Right renal pelvis (tissue), 4 donors: ENCODE measurements around the gene ANTXR1. TPM values are rescaled to one million over a fixed set of nuclear protein-coding genes. Genes with fewer than 3 reads are reported as not detected.
"Not testable (repeated sequence)": the region's sequence is repeated elsewhere in the genome, so short reads cannot be mapped to it uniquely, and the experiment has no call there.

Source experiments
- DNase-seq, 4 donors: peaks; one replicate each; pipeline ENCODE4 v3.0.0-alpha.2; 2013; ENCODE audit warnings: low read depth in 4 of 4, low spot score in 3 of 4, missing footprints in 1 of 4
- polyA plus RNA-seq, 4 donors: library from polyadenylated mRNA; unstranded; fragments of 120-200 nt; gene quantifications; one replicate each; pipeline ENCODE4 v1.2.1, GENCODE V29; 2013; ENCODE audit not compliant: insufficient read length in 4 of 4

The ANTXR1 gene
- polyA plus RNA-seq, 4 donors, result 81.3 to 100 (median 95.3) TPM

- DNase-seq, result no peak
Observed at GRCh38 chr2:69250981-69251380, 238.0 kb downstream of the ANTXR1 start.

- no peak for DNase-seq
Observed at GRCh38 chr2:69251943-69252342, 239.0 kb downstream of the ANTXR1 start.

- DNase-seq, result no peak
Observed at GRCh38 chr2:69253112-69253511, 240.1 kb downstream of the ANTXR1 start.

GRCh38 chr2:69253611-69254301, 240.8 kb downstream of the ANTXR1 start:
- DNase-seq, result no peak

- DNase-seq, result no peak
Observed at GRCh38 chr2:69255760-69256159, 242.8 kb downstream of the ANTXR1 start.

GRCh38 chr2:69259994-69260591, 247.1 kb downstream of the ANTXR1 start:
- DNase-seq, result not testable (repeated sequence)

- DNase-seq, result no peak
Observed at GRCh38 chr2:69260666-69261065, 247.7 kb downstream of the ANTXR1 start.

GRCh38 chr2:69269330-69269729, 256.4 kb downstream of the ANTXR1 start:
- DNase-seq, result no peak

GRCh38 chr2:69271831-69272257, 258.9 kb downstream of the ANTXR1 start:
- DNase-seq, result no peak

- DNase-seq, result peak in 1 of 4 donors; percentile 1
Observed at GRCh38 chr2:69272803-69273471, 260.0 kb downstream of the ANTXR1 start.

GRCh38 chr2:69275490-69275889, 262.5 kb downstream of the ANTXR1 start:
- DNase-seq, result no peak

GRCh38 chr2:69278366-69278765, 265.4 kb downstream of the ANTXR1 start:
- no peak for DNase-seq

GRCh38 chr2:69279211-69279610, 266.2 kb downstream of the ANTXR1 start:
- DNase-seq, result no peak

- no peak for DNase-seq
Observed at GRCh38 chr2:69279931-69280681, 267.1 kb downstream of the ANTXR1 start.

- no peak for DNase-seq
Observed at GRCh38 chr2:69280796-69281412, 267.9 kb downstream of the ANTXR1 start.

GRCh38 chr2:69285379-69285894, 272.5 kb downstream of the ANTXR1 start:
- no peak for DNase-seq

GRCh38 chr2:69287544-69287943, 274.6 kb downstream of the ANTXR1 start:
- no peak for DNase-seq

GRCh38 chr2:69288429-69288828, 275.4 kb downstream of the ANTXR1 start:
- no peak for DNase-seq

- no peak for DNase-seq
Observed at GRCh38 chr2:69291004-69291650, 278.1 kb downstream of the ANTXR1 start.

- no peak for DNase-seq
Observed at GRCh38 chr2:69291721-69292120, 278.7 kb downstream of the ANTXR1 start.
